ENCODE results near the gene APRT. TPM values are rescaled to one million over a fixed set of nuclear protein-coding genes. Genes with fewer than 3 reads are reported as not detected.

Gene APRT
- total RNA-seq, 1 experiment from 2014 or later = 311 TPM

DNA sequence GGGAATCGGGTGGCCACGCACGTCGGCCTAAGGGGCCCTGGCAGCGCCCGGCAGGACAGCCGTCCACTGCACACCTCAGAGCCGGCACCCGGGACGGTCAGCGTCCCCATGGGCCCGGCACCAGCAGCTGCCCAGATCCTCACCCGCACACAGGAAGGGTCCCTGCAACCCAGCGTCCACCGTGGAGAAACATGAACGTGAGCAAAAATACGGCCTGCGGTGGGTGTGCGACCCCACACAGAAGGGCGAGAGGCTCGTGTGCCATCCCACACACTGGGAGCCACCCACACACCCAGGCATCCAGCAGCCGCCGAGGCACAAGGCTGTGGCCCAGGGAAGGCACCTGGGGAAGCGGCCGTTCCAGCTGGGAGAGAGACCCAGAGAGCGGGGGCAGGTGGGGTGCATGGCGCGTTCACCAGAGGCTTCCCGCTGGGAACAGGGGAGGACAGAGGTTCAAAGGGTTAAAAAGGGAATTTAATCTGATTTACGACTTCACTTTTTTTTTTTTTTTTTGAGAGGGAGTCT lies 33.1 kb downstream of the APRT start:
- no TSS peak for BruUV-seq (replicated peaks)
- intact Hi-C loops (cut with micrococcal nuclease) = no loop called here
- Histone ChIP-seq H3K9ac (ENCODE audit: low read length) (no peak overlapping the region), H3K79me2 (ENCODE audit: insufficient read depth, low read length) (peaks cover 99% of the 10 kb centered on the region), H3K27ac (ENCODE audit: low read depth, low read length) (no peak overlapping the region; the same call in 1 of the 2 replicates), H3K4me2 (ENCODE audit: low read length) (no peak overlapping the region), H3K4me3 (replicated peaks in 1 of 2; ENCODE audit: low read depth in 1 of 2, low read length in 2 of 2) (no peak overlapping the region), H2AFZ (ENCODE audit: low read depth, low read length, poor library complexity, severe bottlenecking) (no peak overlapping the region), H3K9me2 (ENCODE audit: insufficient read depth) (no peaks in the 10 kb centered on the region), H4K20me1 (ENCODE audit: insufficient read depth) (peaks cover 11% of the 10 kb centered on the region; the same call in 1 of the 2 replicates), H3K36me3 (ENCODE audit: control insufficient read depth in 1 of 2, insufficient read depth in 2 of 2, low read length in 2 of 2) (peaks cover 0 to 7% of the 10 kb centered on the region in 2 experiments; a peak in 1 of 4 replicates), H3K27me3 (ENCODE audit: insufficient read depth, low read length) (no peaks in the 10 kb centered on the region), H3K9me3 (ENCODE audit: control insufficient read depth in 1 of 2, insufficient read depth in 1 of 2, low read depth in 1 of 2, low read length in 2 of 2) (no peaks in the 10 kb centered on the region), H3K4me1 (ENCODE audit: control insufficient read depth in 1 of 2, insufficient read depth in 2 of 2, low read length in 2 of 2) (peaks cover 50 to 61% of the 10 kb centered on the region in 2 experiments)
- ChIA-PET RAD21 (ENCODE audit: low non-redundant PET in 1 of 2, low total read pairs in 2 of 2, uncharacterized antibody in 2 of 2, unreplicated experiment in 2 of 2) (no interaction called here), CTCF (no interaction called here), POLR2A (no interaction called here)
- TF ChIP-seq YY1 (IDR thresholded peaks at IDR 0.05; ENCODE audit: extremely low read depth, insufficient replicate concordance, low read depth, low read length) = no peak
- no peak for TF ChIP-seq POLR2AphosphoS5 (IDR thresholded peaks at IDR 0.05; ENCODE audit: low read depth, low read length)
- no peak for ATAC-seq
- no peak for DNase-seq (ENCODE audit: low read depth, low spot score)

DNA sequence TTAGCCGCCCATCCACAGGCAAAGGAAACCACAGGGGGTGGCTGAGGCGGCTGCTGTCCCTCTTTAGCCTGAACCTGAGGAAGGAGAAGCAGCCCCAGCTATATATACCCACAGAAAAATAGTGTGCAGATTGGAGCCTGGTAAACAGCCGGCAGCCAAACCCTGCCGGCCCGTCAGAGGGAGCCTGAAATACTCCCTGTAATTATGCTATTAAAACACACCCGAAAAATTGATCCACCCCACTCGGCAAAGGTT lies 33.5 kb downstream of the APRT start:
- Histone ChIP-seq H3K9me2 (ENCODE audit: insufficient read depth) (no peaks in the 10 kb centered on the region), H3K27ac (ENCODE audit: low read depth, low read length) (peak overlapping the region; percentile 8; the same call in 1 of the 2 replicates), H3K9me3 (ENCODE audit: control insufficient read depth in 1 of 2, insufficient read depth in 1 of 2, low read depth in 1 of 2, low read length in 2 of 2) (no peaks in the 10 kb centered on the region), H3K4me3 (replicated peaks in 1 of 2; ENCODE audit: low read depth in 1 of 2, low read length in 2 of 2) (no peak overlapping the region), H3K4me1 (ENCODE audit: control insufficient read depth in 1 of 2, insufficient read depth in 2 of 2, low read length in 2 of 2) (peaks cover 51 to 61% of the 10 kb centered on the region in 2 experiments), H3K36me3 (ENCODE audit: control insufficient read depth in 1 of 2, insufficient read depth in 2 of 2, low read length in 2 of 2) (peaks cover 0 to 7% of the 10 kb centered on the region in 2 experiments; a peak in 1 of 4 replicates), H3K27me3 (ENCODE audit: insufficient read depth, low read length) (no peaks in the 10 kb centered on the region), H2AFZ (ENCODE audit: low read depth, low read length, poor library complexity, severe bottlenecking) (no peak overlapping the region), H3K79me2 (ENCODE audit: insufficient read depth, low read length) (peaks cover 99% of the 10 kb centered on the region), H4K20me1 (ENCODE audit: insufficient read depth) (peaks cover 11% of the 10 kb centered on the region; the same call in 1 of the 2 replicates), H3K9ac (ENCODE audit: low read length) (no peak overlapping the region), H3K4me2 (ENCODE audit: low read length) (no peak overlapping the region)
- ChIA-PET POLR2A (no interaction called here), RAD21 (ENCODE audit: low non-redundant PET in 1 of 2, low total read pairs in 2 of 2, uncharacterized antibody in 2 of 2, unreplicated experiment in 2 of 2) (no interaction called here), CTCF (no interaction called here)
- no peak for TF ChIP-seq JUND (IDR thresholded peaks at IDR 0.05)
- TF ChIP-seq, protein P1, sequence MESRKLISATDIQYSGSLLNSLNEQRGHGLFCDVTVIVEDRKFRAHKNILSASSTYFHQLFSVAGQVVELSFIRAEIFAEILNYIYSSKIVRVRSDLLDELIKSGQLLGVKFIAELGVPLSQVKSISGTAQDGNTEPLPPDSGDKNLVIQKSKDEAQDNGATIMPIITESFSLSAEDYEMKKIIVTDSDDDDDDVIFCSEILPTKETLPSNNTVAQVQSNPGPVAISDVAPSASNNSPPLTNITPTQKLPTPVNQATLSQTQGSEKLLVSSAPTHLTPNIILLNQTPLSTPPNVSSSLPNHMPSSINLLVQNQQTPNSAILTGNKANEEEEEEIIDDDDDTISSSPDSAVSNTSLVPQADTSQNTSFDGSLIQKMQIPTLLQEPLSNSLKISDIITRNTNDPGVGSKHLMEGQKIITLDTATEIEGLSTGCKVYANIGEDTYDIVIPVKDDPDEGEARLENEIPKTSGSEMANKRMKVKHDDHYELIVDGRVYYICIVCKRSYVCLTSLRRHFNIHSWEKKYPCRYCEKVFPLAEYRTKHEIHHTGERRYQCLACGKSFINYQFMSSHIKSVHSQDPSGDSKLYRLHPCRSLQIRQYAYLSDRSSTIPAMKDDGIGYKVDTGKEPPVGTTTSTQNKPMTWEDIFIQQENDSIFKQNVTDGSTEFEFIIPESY (IDR thresholded peaks at IDR 0.05; ENCODE audit: extremely low read depth, insufficient replicate concordance, low read length) = no peak
- TF ChIP-seq EGR1 (IDR thresholded peaks at IDR 0.05; ENCODE audit: low read depth) = no peak
- TF ChIP-seq ZFX (IDR thresholded peaks at IDR 0.05) = no peak
- TF ChIP-seq, protein P2, sequence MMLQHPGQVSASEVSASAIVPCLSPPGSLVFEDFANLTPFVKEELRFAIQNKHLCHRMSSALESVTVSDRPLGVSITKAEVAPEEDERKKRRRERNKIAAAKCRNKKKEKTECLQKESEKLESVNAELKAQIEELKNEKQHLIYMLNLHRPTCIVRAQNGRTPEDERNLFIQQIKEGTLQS (IDR thresholded peaks at IDR 0.05) = no peak
- TF ChIP-seq, protein P3, sequence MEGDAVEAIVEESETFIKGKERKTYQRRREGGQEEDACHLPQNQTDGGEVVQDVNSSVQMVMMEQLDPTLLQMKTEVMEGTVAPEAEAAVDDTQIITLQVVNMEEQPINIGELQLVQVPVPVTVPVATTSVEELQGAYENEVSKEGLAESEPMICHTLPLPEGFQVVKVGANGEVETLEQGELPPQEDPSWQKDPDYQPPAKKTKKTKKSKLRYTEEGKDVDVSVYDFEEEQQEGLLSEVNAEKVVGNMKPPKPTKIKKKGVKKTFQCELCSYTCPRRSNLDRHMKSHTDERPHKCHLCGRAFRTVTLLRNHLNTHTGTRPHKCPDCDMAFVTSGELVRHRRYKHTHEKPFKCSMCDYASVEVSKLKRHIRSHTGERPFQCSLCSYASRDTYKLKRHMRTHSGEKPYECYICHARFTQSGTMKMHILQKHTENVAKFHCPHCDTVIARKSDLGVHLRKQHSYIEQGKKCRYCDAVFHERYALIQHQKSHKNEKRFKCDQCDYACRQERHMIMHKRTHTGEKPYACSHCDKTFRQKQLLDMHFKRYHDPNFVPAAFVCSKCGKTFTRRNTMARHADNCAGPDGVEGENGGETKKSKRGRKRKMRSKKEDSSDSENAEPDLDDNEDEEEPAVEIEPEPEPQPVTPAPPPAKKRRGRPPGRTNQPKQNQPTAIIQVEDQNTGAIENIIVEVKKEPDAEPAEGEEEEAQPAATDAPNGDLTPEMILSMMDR (IDR thresholded peaks at IDR 0.05 in 2 of 3, conservative IDR thresholded peaks at IDR 0.05 in 1 of 3; ENCODE audit: borderline replicate concordance in 1 of 3, insufficient read depth in 1 of 3, low read depth in 2 of 3, low read length in 2 of 3) = no peak
- TF ChIP-seq ELF1 (IDR thresholded peaks at IDR 0.05; ENCODE audit: borderline replicate concordance, low read depth) = no peak
- no peak for TF ChIP-seq SIN3A (IDR thresholded peaks at IDR 0.05; ENCODE audit: low read depth)
- no TSS peak for BruUV-seq (replicated peaks)
- intact Hi-C loops (cut with micrococcal nuclease) = no loop called here
- DNase-seq (ENCODE audit: low read depth, low spot score) (no peak), ATAC-seq (no peak)
